GM23338 (cell line): ENCODE measurements around the gene KCTD10.

ENCODE experiments used
- EZH2 ChIP-seq: fragments of 200-600 bp; sonication (generic); IDR thresholded peaks from one replicate; pipeline ENCODE4 v1.8.0; 2017; ENCODE audit warnings: antibody characterized with exemption, mild to moderate bottlenecking, low read depth; ENCODE audit not compliant: unreplicated experiment
- POLR2AphosphoS5 ChIP-seq: IDR thresholded peaks from 2 replicates; pipeline ENCODE4 v1.6.1; 2016; ENCODE audit warnings: antibody characterized with exemption, low read depth
- ZNF114 ChIP-seq: fragments of 250-450 bp; sonication (Bioruptor Pico); IDR thresholded peaks from 2 replicates; pipeline ENCODE4 v1.5.0; 2020; ENCODE audit warnings: mild to moderate bottlenecking, moderate library complexity
- TF ChIP-seq, protein P1 (sequence below), 2 experiments: fragments of 200-600 bp in 1 of 2; sonication (generic) in 1 of 2; conservative IDR thresholded peaks; 2 replicates each; pipeline versions ENCODE4 v1.5.1 to v1.6.1; 2016 to 2017; ENCODE audit warnings: antibody characterized with exemption in 2 of 2, low read depth in 2 of 2, mild to moderate bottlenecking in 2 of 2, moderate library complexity in 1 of 2
- TF ChIP-seq, protein P2 (sequence below): IDR thresholded peaks from one replicate; pipeline ENCODE4 v1.6.1; 2018; ENCODE audit warnings: antibody characterized with exemption; ENCODE audit not compliant: unreplicated experiment

DNA sequence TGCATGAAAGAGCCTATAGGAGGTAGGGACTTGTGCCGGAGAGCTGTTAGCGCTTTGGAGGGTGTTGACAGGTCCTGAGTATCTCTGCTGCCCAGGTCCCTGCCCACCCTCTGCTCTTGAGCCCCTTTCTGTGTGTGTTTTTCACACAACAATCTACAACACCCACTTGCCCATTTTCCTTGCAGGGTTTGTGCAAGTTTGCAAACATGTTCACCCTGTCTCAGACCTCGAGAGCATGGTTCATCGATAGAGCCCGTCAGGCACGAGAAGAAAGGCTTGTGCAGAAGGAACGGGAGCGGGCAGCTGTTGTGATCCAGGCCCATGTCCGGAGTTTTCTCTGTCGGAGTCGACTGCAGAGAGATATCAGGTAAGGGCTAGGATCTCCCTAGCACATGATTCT lies 6.2 kb upstream of the KCTD10 start:
- TF ChIP-seq, protein P1, sequence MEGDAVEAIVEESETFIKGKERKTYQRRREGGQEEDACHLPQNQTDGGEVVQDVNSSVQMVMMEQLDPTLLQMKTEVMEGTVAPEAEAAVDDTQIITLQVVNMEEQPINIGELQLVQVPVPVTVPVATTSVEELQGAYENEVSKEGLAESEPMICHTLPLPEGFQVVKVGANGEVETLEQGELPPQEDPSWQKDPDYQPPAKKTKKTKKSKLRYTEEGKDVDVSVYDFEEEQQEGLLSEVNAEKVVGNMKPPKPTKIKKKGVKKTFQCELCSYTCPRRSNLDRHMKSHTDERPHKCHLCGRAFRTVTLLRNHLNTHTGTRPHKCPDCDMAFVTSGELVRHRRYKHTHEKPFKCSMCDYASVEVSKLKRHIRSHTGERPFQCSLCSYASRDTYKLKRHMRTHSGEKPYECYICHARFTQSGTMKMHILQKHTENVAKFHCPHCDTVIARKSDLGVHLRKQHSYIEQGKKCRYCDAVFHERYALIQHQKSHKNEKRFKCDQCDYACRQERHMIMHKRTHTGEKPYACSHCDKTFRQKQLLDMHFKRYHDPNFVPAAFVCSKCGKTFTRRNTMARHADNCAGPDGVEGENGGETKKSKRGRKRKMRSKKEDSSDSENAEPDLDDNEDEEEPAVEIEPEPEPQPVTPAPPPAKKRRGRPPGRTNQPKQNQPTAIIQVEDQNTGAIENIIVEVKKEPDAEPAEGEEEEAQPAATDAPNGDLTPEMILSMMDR (conservative IDR thresholded peaks at IDR 0.05; ENCODE audit: low read depth in 2 of 2), result no peak
- TF ChIP-seq ZNF114 (CRISPR knock-in tag) (no peak), POLR2AphosphoS5 (no peak), EZH2 (no peak)
- TF ChIP-seq, protein P2, sequence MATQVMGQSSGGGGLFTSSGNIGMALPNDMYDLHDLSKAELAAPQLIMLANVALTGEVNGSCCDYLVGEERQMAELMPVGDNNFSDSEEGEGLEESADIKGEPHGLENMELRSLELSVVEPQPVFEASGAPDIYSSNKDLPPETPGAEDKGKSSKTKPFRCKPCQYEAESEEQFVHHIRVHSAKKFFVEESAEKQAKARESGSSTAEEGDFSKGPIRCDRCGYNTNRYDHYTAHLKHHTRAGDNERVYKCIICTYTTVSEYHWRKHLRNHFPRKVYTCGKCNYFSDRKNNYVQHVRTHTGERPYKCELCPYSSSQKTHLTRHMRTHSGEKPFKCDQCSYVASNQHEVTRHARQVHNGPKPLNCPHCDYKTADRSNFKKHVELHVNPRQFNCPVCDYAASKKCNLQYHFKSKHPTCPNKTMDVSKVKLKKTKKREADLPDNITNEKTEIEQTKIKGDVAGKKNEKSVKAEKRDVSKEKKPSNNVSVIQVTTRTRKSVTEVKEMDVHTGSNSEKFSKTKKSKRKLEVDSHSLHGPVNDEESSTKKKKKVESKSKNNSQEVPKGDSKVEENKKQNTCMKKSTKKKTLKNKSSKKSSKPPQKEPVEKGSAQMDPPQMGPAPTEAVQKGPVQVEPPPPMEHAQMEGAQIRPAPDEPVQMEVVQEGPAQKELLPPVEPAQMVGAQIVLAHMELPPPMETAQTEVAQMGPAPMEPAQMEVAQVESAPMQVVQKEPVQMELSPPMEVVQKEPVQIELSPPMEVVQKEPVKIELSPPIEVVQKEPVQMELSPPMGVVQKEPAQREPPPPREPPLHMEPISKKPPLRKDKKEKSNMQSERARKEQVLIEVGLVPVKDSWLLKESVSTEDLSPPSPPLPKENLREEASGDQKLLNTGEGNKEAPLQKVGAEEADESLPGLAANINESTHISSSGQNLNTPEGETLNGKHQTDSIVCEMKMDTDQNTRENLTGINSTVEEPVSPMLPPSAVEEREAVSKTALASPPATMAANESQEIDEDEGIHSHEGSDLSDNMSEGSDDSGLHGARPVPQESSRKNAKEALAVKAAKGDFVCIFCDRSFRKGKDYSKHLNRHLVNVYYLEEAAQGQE, result no peak
